Hepatocyte (in vitro differentiated cells): ENCODE data around the gene VTN.

Experiments used
- CTCF ChIP-seq: fragments of 200-600 bp; sonication (generic); IDR thresholded peaks from 2 replicates; pipeline ENCODE4 v1.5.1; 2016; ENCODE audit warnings: antibody characterized with exemption, mild to moderate bottlenecking; ENCODE audit not compliant: poor library complexity
- EZH2 ChIP-seq: fragments of 200-600 bp; sonication (generic); IDR thresholded peaks from 2 replicates; pipeline ENCODE4 v1.6.1; 2016; ENCODE audit warnings: antibody characterized with exemption, mild to moderate bottlenecking, borderline replicate concordance
- EZH2phosphoT487 ChIP-seq: fragments of 200-600 bp; sonication (generic); IDR thresholded peaks from one replicate; pipeline ENCODE4 v1.6.1; 2018; ENCODE audit warnings: antibody characterized with exemption, mild to moderate bottlenecking, low read depth, moderate library complexity; ENCODE audit not compliant: unreplicated experiment, severe bottlenecking

- no peak for TF ChIP-seq CTCF
- TF ChIP-seq EZH2 = no peak
- no peak for TF ChIP-seq EZH2phosphoT487
Measured at GRCh38 chr17:28339431-28339830, 30.7 kb downstream of the VTN start.
